PFSK-1 (cell line): ENCODE measurements around the gene SLC9A1.

Experiments used
- POLR2AphosphoS5 ChIP-seq: IDR thresholded peaks from 2 replicates; pipeline ENCODE4 v1.6.1; 2012; ENCODE audit warnings: low read depth, mild to moderate bottlenecking, control low read depth, low read length, moderate library complexity
- SIN3A ChIP-seq: IDR thresholded peaks from 2 replicates; pipeline ENCODE4 v1.6.1; 2012; ENCODE audit warnings: mild to moderate bottlenecking, low read length, moderate library complexity, borderline replicate concordance; ENCODE audit not compliant: insufficient read depth
- TF ChIP-seq, protein P1 (sequence below), 2 experiments: IDR thresholded peaks; 2 replicates each; pipeline versions ENCODE4 v1.6.1 to v1.8.0; 2011 to 2012; ENCODE audit warnings: low read depth in 2 of 2, low read length in 2 of 2, control low read depth in 1 of 2, inconsistent platforms in 1 of 2, mild to moderate bottlenecking in 1 of 2, moderate library complexity in 1 of 2; ENCODE audit not compliant: insufficient read depth in 1 of 2

GRCh38 chr1:27053977-27054753 lies 100.8 kb downstream of the SLC9A1 start:
- TF ChIP-seq, protein P1, sequence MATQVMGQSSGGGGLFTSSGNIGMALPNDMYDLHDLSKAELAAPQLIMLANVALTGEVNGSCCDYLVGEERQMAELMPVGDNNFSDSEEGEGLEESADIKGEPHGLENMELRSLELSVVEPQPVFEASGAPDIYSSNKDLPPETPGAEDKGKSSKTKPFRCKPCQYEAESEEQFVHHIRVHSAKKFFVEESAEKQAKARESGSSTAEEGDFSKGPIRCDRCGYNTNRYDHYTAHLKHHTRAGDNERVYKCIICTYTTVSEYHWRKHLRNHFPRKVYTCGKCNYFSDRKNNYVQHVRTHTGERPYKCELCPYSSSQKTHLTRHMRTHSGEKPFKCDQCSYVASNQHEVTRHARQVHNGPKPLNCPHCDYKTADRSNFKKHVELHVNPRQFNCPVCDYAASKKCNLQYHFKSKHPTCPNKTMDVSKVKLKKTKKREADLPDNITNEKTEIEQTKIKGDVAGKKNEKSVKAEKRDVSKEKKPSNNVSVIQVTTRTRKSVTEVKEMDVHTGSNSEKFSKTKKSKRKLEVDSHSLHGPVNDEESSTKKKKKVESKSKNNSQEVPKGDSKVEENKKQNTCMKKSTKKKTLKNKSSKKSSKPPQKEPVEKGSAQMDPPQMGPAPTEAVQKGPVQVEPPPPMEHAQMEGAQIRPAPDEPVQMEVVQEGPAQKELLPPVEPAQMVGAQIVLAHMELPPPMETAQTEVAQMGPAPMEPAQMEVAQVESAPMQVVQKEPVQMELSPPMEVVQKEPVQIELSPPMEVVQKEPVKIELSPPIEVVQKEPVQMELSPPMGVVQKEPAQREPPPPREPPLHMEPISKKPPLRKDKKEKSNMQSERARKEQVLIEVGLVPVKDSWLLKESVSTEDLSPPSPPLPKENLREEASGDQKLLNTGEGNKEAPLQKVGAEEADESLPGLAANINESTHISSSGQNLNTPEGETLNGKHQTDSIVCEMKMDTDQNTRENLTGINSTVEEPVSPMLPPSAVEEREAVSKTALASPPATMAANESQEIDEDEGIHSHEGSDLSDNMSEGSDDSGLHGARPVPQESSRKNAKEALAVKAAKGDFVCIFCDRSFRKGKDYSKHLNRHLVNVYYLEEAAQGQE (IDR thresholded peaks at IDR 0.05; ENCODE audit: insufficient read depth in 1 of 2, low read depth in 2 of 2, low read length in 2 of 2) = no peak
- no peak for TF ChIP-seq SIN3A
- TF ChIP-seq POLR2AphosphoS5 = no peak
